SIG-M5 treated with dmso at 0.1 percent for 504 hours (cell line): ENCODE results near the gene LAMA5.

Experiments used
- DNase-seq: peaks from one replicate; lab custom pipeline; 2025; ENCODE audit not compliant: unreplicated experiment; lab: John Stamatoyannopoulos, UW

LAMA5 gene

DNA sequence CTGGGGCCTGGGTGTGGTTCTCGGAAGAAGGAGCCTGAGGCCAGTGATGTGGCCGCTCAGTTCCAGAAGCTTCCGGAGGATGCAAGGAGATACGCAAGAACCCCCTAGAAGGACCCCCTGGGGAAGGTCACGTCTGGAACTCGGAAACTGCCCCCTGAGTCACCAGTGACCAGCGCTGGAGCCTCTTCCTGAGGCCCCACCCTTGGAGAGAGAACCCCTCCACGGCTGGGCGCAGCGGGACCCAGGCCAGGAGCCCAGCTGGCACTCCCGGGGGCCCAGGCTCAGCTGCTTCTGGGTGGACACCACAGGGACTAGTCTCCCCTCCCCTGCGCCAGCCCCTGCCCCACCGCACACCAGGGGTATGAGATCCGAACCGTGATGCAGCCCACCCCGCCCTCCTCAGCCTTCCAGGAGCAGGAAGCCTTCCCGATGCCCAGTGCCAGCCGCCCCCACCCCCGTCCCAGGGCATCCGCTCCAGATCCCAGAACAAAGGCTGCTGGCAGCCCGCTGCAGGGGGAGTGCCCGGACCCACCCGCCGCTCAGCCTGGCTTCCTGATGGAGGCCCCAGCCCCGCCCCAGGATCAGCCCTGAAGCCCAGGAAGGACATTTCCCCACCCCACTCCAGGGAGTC is 7.5 kb downstream of the LAMA5 start:
- DNase-seq: no peak

DNA sequence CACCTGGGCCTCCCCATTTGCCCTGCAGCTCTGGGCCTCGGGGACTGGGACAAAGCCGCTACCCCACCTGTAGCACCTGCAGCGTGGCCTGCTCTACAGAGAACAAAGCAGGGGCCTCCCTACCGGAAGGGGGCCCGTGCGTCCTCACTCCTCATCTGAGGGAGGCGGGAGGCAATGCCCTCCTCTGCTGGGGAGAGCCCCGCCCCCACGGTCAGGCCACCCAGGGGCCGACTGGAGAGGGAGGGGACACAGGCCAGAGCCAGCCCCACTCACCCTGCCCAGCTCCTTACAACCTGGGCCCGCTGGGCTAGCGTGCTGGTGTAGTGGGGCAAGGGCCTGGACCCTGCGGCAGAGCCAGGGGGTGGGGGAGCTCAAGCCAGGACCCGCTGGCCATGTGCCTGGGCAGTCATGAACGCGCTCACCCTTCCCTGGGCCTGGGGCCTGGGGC is 8.0 kb downstream of the LAMA5 start:
- DNase-seq: no peak

DNA sequence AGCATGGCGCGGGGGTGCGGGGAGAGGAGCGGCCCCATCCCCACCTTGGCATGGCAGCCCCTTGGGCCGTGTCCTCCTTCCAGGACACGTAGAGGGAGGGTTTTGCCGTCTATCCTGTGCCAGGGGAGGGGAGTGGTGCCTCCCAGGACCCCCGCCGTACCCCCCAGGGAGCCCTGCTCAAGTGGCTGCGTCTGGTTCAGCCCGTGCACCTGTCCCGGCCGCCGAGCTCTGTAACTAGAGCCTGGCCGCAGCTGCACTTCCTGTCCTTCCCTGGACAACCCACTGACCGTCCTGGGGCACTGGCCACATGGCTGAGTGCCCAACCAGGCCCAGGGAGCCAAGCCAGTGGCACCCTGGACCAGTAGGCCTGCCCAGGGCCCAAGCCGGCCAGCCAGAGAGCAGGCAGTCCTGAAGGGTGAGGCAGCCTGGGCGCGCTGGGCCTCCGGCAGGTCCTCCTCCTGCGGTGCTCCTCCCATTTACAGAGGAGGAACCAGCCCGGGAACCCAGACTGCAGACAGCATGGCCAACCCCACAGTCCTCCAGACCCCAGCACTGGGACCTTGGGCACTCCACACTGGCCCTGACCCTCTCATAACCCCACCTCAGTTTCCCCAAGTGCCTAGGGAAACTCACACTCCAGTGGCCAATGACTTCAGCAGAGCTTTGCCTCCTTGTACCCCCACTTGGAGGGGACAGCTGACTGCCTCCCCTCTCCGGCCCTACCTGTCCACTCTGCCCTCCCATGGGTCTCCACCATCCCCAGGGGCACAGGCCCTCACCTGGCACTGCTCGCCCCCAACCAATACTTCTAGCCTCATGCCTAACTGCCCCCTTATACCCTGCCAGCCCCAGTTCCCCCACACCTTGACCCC is 8.7 kb downstream of the LAMA5 start:
- no peak for DNase-seq

DNA sequence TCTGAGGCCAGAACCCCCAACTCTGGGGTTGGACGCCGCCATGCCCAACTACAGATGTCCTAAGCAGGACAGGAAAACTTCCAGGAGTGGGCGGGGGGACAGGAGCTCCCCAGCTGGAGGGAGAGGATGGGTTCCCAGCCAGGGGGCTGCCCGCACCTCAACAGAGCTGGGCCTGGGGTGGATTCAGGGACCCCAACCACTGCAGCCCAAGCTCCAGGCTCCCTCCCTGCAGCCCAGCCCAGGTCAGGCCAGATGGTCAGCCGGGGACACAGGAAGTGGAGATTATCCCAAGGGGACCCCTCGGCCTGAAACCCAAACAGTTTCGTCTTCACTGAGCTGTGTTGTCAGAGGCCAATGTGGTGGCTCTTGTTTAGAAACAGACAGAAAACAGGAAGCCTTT is 9.4 kb downstream of the LAMA5 start:
- no peak for DNase-seq

DNA sequence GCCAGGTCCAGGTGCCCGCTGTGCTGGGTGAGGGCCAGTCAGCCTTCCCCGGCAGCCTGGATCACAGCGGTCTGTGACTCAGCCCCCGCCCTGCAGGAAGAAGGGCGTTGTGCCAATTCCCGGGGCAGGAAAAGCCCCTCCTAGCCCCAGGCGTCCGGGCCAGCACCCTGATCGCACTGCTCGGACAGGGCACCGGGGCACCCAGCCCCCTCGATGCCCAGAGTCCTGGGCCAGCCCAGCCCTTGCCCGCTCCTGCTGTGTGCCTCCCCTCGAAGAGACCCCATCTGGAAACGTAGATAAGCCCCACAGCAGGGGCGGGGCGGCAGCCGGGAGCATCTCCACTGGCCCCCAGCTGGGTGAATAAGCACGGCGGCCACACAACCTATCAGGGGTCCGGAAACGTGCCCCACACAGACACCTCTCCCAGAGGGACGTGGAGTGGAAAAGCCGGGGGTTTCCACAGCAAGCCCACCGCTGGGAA is 9.9 kb downstream of the LAMA5 start:
- no peak for DNase-seq

DNA sequence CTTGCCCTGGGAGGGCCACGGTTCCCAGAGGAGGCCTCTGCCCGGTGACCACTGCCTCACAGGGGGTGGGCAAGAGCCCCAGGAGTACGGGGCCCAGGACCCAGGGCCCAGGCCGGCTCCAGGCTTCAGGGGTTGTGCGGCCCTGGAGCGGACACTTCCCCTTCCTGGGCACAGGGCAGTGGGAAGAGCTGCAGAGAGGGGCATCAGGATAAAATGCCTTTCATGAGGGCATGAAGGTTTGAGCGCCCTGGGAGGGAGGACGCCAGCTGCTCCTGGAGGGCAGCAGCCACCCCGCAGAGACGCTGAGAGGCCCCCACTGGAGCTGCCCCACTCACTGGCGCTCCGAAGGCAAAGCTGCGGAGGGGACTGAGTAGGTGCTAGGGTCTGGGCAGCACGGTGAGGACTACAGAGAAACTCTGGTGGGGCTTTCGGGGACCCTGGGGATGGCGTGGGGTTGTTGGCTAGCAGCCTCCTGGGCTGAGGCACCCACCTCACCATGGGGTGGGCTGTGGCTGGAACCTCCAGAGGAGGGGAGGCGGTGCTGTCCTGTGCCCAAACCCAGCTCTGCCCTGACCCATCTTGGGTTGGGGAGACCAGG is 10.4 kb downstream of the LAMA5 start:
- DNase-seq: no peak

DNA sequence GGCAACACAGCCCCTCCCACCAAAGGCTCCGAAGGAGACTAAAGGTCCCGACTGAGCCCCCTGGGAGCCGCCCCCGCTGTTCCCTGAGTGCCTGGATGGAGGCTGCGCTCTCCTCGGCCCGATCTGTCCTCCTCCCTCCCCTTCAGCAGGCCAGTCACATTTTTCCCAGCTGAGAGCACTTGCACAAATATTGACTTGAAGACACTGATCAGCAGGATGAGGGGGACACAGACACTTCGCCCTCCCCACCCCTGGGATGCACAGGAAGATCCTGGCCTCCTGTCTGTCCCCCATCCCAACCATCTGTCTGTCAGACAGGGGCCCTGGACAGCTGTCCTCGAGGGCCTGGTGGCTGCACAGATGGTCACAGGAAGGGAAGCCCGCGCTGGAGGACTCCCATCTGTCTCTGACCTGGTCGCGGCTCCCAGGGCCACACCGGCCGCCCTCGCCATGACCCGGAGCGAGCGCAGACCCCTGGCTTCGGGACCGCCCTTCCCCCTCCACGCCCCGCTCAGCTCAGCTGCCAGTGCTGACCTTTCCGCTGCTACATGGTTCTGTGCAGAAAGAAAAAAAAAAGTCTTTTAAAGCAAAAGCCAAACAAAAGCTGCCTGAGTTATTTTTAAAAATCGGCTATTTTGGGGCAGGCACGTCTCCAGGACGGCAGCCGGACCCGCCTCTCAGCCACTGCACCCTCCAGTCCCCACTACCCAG is 11.1 kb downstream of the LAMA5 start:
- DNase-seq: no peak

DNA sequence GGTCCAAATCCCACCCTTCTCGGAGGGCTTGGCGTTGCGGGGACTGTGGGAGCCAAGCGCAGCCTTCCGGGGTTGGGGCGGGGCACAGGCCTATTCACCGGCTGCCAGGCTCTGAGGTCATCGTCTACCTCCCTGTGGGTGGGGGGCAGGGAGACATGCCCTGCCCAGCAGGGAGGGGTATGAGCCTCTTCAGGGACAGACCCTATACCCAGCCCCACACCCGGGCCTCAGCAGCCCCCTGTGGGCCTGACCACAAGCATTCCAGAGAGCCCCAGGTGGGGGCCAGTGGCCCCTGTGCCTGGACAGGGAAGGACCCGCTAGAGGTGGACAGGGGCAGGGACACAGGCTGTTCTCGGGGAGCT is 11.6 kb downstream of the LAMA5 start:
- DNase-seq: no peak

DNA sequence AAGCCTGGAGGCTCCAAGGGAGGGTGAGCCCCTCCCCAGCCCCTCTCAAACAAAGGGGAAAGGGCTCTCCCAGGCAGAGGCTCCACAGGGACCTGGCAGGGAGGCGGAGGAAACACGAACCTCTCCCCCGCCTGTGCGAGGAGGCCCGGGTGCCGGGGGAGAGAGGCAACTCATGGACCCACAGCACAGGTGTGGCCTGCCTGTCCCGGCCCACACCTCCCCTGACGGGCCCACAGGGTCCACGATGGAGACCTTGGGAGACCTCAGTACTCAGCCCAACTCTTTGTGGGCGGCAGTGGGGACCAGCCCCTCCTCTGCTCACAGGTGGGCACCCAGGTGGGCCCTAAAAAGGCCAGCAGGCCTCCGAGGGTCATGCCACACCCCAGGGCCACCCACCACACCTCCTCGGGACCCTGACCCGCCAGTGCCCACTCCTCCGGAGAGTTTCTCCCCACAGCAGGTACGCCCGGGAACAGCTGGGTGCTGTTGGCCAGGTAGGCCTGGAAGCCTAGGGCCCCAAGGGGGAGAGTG is 12.2 kb downstream of the LAMA5 start:
- no peak for DNase-seq

DNA sequence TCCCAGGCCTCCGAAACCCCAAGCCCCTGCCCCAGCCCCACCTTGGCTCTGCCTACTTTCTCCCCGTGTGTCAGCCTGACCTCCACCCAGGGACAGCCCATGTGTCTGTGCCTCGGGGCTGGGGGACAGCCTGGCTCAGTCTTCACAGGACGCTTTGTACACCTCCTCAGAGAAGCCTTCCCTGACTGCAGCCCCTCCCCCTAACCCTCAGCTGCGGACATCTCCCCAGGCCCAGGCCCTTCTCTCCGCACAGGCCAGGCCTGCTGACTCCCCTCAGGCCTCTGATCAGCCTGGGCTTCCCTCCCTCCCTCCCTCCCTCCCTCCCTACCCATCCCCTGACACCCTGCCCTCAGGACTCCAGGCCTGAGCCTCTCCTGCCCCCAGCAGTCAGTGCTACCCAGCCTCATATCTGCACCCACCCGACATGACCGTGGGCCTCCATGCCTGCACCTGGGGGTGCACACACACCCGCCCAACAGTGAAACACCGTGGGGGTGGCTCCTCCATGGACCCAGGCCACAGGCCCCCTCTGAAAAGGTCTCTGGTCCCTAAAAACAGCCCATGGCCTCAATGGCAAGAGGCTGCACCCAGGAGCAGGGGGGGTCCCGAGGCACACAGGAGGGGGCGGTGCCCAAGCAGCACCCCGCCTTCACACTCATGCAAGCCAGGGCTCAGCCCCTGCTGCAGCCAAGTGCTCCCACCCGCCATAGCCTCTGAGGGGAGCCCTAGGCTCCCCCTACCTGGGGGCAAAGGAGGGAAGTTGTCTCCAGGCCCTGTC is 12.9 kb downstream of the LAMA5 start:
- DNase-seq: no peak

DNA sequence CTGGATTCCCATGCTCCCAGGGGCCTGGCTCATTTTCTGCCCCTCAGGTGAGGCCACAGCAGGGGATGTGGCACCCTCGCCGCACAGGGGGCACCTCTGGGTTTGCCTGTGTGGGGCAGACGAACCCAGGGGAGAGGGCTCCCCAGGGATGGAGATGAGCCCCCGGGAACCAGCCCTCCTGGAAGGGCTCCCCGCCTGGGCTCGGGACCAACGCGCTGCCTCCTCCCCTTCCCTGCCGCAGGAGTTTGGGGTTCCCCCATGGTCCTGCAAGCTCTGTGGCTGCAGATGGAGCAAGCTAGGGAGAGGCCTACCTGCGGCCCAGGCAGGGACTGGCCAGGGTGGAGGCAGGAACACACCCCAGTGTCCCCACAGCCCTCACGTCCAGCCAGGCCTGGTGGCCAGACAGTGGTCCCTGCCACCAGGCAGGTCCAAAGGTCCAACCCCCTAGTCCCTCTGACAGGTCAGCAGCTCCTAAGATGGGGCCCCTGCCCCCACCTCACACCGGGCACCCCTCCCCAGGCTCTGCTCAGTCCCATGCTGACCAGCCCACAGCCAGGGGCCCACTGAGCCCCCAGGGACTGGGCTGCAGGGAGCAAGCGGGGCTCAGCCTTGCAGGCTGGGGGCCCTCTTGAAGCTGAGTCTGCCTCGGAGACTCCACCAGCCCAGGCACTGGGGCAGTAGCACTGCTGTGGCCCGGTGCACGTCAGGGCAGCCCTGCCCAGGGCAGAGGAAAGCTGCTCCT is 13.7 kb downstream of the LAMA5 start:
- DNase-seq: no peak

DNA sequence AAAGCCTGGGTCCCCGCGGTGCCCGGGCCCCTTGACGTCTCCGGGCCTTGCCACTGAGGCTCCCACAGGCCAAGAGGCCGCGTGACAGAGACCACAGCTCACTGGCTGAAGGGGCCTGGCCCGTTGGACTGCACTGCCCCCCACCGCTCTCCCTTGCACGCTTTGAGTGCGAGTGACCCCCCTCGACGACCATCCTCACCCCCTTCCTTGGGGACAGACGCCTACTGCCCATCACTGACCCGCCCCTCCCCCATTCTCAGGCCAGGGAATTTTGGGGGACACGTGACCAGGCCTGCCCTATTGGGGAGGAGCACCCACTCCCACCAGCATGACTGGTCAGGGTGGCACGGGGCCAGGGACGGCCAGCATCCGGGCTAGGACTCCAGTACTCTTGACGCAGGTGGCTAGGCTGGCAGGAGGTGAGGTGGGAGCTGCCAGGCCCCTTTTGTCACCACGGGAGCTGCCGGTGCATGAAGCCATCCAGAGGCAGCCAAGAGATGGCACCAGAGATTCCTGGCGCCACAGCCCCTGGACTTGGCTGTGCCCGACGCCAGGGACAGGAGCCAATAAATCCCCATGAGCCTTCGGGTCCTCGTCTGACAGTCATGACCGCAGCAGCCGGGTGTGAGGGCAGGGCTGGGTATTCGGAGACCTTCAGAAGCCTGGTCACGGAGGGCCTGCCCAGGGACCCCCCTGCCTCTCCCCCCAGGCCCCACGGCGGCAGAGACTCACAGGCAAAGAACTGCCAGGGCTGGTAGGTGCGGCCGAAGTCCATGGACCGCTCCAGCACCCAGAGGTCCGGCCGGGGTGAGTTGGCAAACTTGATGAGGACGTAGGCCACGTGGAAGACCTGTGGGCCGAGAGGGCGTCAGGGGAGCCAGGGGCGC is 14.5 kb downstream of the LAMA5 start:
- no peak for DNase-seq

DNA sequence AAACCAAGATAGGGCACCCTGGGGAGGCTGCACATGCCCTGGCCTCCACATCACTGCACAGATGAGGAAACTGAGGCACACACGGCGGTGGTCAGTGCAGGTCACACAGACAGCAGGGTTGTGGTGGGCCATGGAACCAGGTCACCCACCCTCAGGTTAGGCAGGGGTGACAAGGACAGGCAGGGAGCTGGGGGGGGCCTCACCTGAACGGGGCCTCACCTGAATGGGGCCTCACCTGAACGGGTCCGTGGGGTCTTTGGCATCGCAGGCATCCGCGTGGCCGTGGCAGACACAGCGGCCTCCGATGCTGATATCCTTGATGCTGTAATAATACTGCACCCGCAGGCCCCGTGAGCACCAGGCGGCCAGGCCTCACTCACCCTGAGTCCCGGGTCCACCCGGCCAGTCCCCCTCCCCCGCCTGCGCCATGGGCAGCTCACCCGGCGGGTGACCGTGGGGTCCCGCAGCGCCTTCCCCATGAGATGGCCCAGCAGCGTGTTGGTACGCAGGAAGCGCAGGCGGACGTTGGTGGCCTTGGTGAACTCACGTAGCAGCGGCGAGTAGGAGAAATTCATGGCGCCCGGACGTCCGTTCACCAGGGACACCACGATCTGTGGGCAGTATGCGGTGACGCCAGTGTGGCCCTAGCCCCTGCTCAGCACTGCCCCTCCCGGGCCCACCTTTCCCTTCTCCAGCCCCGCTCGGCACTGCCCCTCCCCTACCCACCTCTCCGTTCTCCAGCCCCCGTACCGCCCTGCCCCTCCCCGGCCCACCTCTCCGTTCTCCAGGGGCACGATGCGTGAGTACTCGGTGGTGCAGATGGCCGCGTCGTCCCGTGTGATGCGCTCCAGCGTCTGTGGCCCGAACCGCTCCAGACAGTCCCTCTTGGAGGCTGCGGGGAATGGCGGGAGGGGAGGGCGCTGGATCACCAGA is 15.4 kb downstream of the LAMA5 start:
- DNase-seq: no peak

DNA sequence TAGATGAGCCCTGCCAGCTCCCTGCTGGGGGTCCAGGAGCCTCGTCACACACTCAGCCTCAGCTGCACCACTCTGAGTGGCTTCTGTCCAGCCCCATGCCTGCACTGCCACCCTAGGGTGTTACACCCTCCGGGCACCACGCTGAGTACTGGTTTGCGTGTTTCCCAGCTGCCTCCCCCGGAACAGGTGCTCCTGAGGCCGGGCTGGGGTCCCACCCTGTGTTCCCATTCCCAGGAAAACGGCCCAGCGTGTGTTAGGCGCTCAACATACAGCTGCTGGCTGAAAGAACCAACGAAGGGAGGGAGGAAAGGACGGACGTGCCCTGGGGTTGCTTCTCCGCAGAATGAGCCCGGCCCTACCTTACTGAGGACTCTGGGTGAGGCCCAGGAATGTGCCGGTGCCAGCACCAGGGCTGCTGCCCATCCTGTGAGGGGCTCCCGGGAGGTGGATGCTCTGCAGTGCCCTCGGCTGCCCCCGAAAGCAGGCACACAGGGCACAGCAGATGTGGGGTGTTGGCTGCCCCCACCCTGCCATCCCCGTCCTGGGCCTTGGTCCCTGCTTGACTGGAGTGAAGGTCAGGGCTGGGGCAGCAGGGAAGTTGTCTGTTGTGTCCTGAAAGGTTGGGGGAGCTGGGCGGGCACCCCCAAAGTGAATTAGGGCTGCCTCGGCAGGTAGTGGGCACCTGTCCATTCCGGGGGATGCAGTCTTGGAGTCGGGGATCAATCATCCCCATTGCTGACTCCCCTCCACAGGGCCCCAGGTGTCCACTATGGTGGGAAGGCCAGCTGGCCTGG is 16.3 kb downstream of the LAMA5 start:
- no peak for DNase-seq

DNA sequence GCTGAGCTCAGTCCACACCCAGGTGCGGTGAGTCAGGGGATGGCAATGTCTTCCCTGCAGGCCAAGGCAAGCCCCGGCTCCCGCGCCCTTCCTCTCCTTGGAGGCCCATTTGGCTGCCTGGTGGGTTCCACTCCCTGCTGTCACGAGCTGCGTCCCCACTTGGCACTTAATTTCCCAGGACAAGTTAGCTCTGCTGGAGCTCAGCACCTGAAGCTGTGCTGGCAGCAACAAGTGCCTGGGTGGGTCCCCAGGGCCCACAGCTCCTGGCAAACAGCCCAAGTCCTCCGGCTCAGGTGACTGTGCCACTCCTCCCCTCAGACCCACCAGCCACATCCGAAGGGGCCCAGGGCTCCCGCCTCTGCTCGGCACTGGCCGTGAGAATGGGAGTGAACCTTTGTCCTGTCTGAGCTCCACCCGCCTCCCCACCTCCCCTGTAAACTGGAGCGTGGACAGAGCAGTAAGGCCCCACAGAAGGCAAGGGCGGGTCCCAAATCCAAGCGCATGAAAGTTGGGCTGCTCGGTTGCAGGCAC is 16.9 kb downstream of the LAMA5 start:
- DNase-seq: peak; percentile 34

DNA sequence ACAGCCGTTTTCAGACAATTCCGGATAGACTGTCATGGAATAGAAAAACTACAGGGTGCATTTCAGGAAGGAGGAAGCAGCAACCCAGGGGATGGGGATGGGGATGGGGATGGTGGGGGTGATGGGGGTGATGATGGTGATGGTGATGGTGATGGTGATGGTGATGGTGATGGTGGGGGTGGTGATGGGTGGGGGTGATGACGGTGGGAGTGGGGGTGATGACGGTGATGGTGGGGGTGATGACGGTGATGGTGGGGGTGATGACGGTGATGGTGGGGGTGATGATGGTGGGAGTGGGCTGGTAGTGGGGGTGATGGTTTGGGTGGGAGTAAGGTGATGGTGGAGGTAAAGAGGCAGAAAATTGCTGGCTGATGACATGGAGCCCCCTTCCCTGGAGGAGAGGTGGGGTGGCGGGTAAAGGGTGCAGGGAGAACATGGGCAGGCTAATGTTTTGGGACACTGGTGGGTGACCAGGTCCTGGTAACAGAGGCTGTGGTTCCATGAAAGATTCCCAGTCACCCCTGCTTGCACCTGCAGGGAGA is 17.5 kb downstream of the LAMA5 start:
- DNase-seq: no peak
